ENCODE data around the gene BNIPL.

The BNIPL gene
- long read RNA-seq, result 0 reads

- DNase-seq (ENCODE audit: low read depth in 1 of 2, low spot score in 1 of 2), result no peak
- no peak within 1 kb of the TSS for H3K27ac ChIP-seq (replicated peaks)
- H3K27me3 ChIP-seq (ENCODE audit: insufficient read depth, poor library complexity, severe bottlenecking), result no peaks in the 10 kb centered on the region
- TF ChIP-seq GABPA (IDR thresholded peaks at IDR 0.05; ENCODE audit: low read depth) (no peak), POLR2AphosphoS5 (IDR thresholded peaks at IDR 0.05; ENCODE audit: low read depth) (no peak), SPI1 (IDR thresholded peaks at IDR 0.05; ENCODE audit: borderline replicate concordance, low read depth) (no peak), REST (IDR thresholded peaks at IDR 0.05; ENCODE audit: insufficient replicate concordance, low read depth) (no peak), CTCF (IDR thresholded peaks at IDR 0.05; ENCODE audit: insufficient read depth, low read length) (no peak)
- H3K4me3 ChIP-seq (replicated peaks; ENCODE audit: insufficient read depth, low read length), result no peak within 1 kb of the TSS
These were observed at the start of gene BNIPL for GRCh38 chr1:151036356-151036755. TSS of gene BNIPL (plus strand) at chr1:151036586. CDS start at chr1:151036726, 140 bp downstream.

- DNase-seq (ENCODE audit: low read depth in 1 of 2, low spot score in 1 of 2), result no peak
- H3K27ac ChIP-seq (replicated peaks), result no peak overlapping the region
- TF ChIP-seq CTCF (IDR thresholded peaks at IDR 0.05; ENCODE audit: insufficient read depth, low read length) (no peak), REST (IDR thresholded peaks at IDR 0.05; ENCODE audit: insufficient replicate concordance, low read depth) (no peak), POLR2AphosphoS5 (IDR thresholded peaks at IDR 0.05; ENCODE audit: low read depth) (no peak), SPI1 (IDR thresholded peaks at IDR 0.05; ENCODE audit: borderline replicate concordance, low read depth) (no peak), GABPA (IDR thresholded peaks at IDR 0.05; ENCODE audit: low read depth) (no peak)
- H3K27me3 ChIP-seq (ENCODE audit: insufficient read depth, poor library complexity, severe bottlenecking), result no peaks in the 10 kb centered on the region
- H3K4me3 ChIP-seq (replicated peaks; ENCODE audit: insufficient read depth, low read length), result no peak overlapping the region
These were observed 48.5 kb upstream of the BNIPL start for GRCh38 chr1:150987924-150988323.

GRCh38 chr1:150992626-150993025 is 43.8 kb upstream of the BNIPL start:
- TF ChIP-seq SPI1 (IDR thresholded peaks at IDR 0.05; ENCODE audit: borderline replicate concordance, low read depth) (no peak), REST (IDR thresholded peaks at IDR 0.05; ENCODE audit: insufficient replicate concordance, low read depth) (no peak), GABPA (IDR thresholded peaks at IDR 0.05; ENCODE audit: low read depth) (no peak), CTCF (IDR thresholded peaks at IDR 0.05; ENCODE audit: insufficient read depth, low read length) (no peak), POLR2AphosphoS5 (IDR thresholded peaks at IDR 0.05; ENCODE audit: low read depth) (no peak)
- Histone ChIP-seq H3K27ac (replicated peaks) (no peak overlapping the region), H3K27me3 (ENCODE audit: insufficient read depth, poor library complexity, severe bottlenecking) (no peaks in the 10 kb centered on the region), H3K4me3 (replicated peaks; ENCODE audit: insufficient read depth, low read length) (no peak overlapping the region)
- DNase-seq (ENCODE audit: low read depth in 1 of 2, low spot score in 1 of 2), result no peak

Measured in HL-60 (cell line).